Mononuclear cell (primary cell): Measurements from ENCODE around the gene QKI. TPM values are rescaled to one million over a fixed set of nuclear protein-coding genes. Genes with fewer than 3 reads are reported as not detected.
A peak's percentile ranks its signal among the peaks of the same experiment; 100 is the strongest.
"Not testable (repeated sequence)": the region's sequence is repeated elsewhere in the genome, so short reads cannot be mapped to it uniquely, and the experiment has no call there.

ENCODE experiments used
- H3K27me3 ChIP-seq: 2 replicates; pipeline ENCODE4 v1.6.0; 2011; ENCODE audit warnings: low read length, control low read depth; ENCODE audit not compliant: insufficient read depth
- H3K4me1 ChIP-seq: 2 replicates; pipeline ENCODE4 v1.5.1; 2011; ENCODE audit warnings: mild to moderate bottlenecking, low read length, control low read depth; ENCODE audit not compliant: insufficient read depth
- H3K4me3 ChIP-seq: 2 replicates; pipeline ENCODE4 v1.5.1; 2011; ENCODE audit warnings: mild to moderate bottlenecking, low read length, moderate library complexity
- H3K9me3 ChIP-seq: 2 replicates; pipeline ENCODE4 v1.5.1; 2011; ENCODE audit warnings: low read depth, mild to moderate bottlenecking, control low read depth, low read length
- total RNA-seq: library from RNA; depleted of rRNA; stranded (reverse); fragments of >200 nt; gene quantifications from one replicate; pipeline ENCODE4 v1.2.3, GENCODE V29; 2012

Gene QKI
- total RNA-seq, 1 donor = 167 TPM

GRCh38 chr6:163415620-163416556 is 1.4 kb downstream of the QKI start:
- no peaks in the 10 kb centered on the region for H3K27me3 ChIP-seq
- no peaks in the 10 kb centered on the region for H3K9me3 ChIP-seq
- peak overlapping the region; percentile 89 for H3K4me3 ChIP-seq
- peaks cover 32% of the 10 kb centered on the region for H3K4me1 ChIP-seq

GRCh38 chr6:163416557-163417253 is 2.2 kb downstream of the QKI start:
- no peaks in the 10 kb centered on the region for H3K9me3 ChIP-seq
- no peaks in the 10 kb centered on the region for H3K27me3 ChIP-seq
- peaks cover 28% of the 10 kb centered on the region for H3K4me1 ChIP-seq
- H3K4me3 ChIP-seq = peak overlapping the region; percentile 89

GRCh38 chr6:163417595-163417994 is 3.1 kb downstream of the QKI start:
- no peaks in the 10 kb centered on the region for H3K27me3 ChIP-seq
- no peaks in the 10 kb centered on the region for H3K9me3 ChIP-seq
- peaks cover 30% of the 10 kb centered on the region for H3K4me1 ChIP-seq
- H3K4me3 ChIP-seq = no peak overlapping the region

- Histone ChIP-seq H3K9me3 (no peaks in the 10 kb centered on the region), H3K27me3 (no peaks in the 10 kb centered on the region), H3K4me1 (peaks cover 38% of the 10 kb centered on the region), H3K4me3 (no peak overlapping the region)
Observed at GRCh38 chr6:163418311-163419029, 4.0 kb downstream of the QKI start.

- Histone ChIP-seq H3K27me3 (no peaks in the 10 kb centered on the region), H3K4me1 (peaks cover 38% of the 10 kb centered on the region), H3K4me3 (no peak overlapping the region)
Observed at GRCh38 chr6:163419413-163420288, 5.1 kb downstream of the QKI start.

GRCh38 chr6:163420289-163420614 is 5.7 kb downstream of the QKI start:
- no peaks in the 10 kb centered on the region for H3K27me3 ChIP-seq
- peaks cover 38% of the 10 kb centered on the region for H3K4me1 ChIP-seq
- no peaks in the 10 kb centered on the region for H3K9me3 ChIP-seq
- H3K4me3 ChIP-seq = no peak overlapping the region

More at GRCh38 chr6:163419413-163420288, 5.1 kb downstream of the QKI start:
- H3K9me3 ChIP-seq = no peaks in the 10 kb centered on the region

- Histone ChIP-seq H3K4me3 (no peak overlapping the region), H3K27me3 (no peaks in the 10 kb centered on the region), H3K4me1 (peaks cover 33% of the 10 kb centered on the region)
Observed at GRCh38 chr6:163422550-163422949, 8.0 kb downstream of the QKI start.

GRCh38 chr6:163423696-163424095 is 9.2 kb downstream of the QKI start:
- no peaks in the 10 kb centered on the region for H3K27me3 ChIP-seq
- H3K4me3 ChIP-seq = no peak overlapping the region
- H3K4me1 ChIP-seq = peaks cover 30% of the 10 kb centered on the region
- no peaks in the 10 kb centered on the region for H3K9me3 ChIP-seq

More at GRCh38 chr6:163422550-163422949, 8.0 kb downstream of the QKI start:
- no peaks in the 10 kb centered on the region for H3K9me3 ChIP-seq

GRCh38 chr6:163427498-163428254 is 13.2 kb downstream of the QKI start:
- Histone ChIP-seq H3K27me3 (no peaks in the 10 kb centered on the region), H3K4me3 (no peak overlapping the region)

GRCh38 chr6:163428373-163428772 is 13.9 kb downstream of the QKI start:
- Histone ChIP-seq H3K4me3 (no peak overlapping the region), H3K4me1 (peaks cover 6% of the 10 kb centered on the region), H3K9me3 (no peaks in the 10 kb centered on the region), H3K27me3 (no peaks in the 10 kb centered on the region)

More at GRCh38 chr6:163427498-163428254, 13.2 kb downstream of the QKI start:
- Histone ChIP-seq H3K9me3 (no peaks in the 10 kb centered on the region), H3K4me1 (peaks cover 13% of the 10 kb centered on the region)

GRCh38 chr6:163429858-163430448 is 15.4 kb downstream of the QKI start:
- no peaks in the 10 kb centered on the region for H3K9me3 ChIP-seq
- H3K4me1 ChIP-seq = peaks cover 5% of the 10 kb centered on the region
- H3K4me3 ChIP-seq = no peak overlapping the region
- no peaks in the 10 kb centered on the region for H3K27me3 ChIP-seq

GRCh38 chr6:163432300-163432699 is 17.8 kb downstream of the QKI start:
- Histone ChIP-seq H3K27me3 (no peaks in the 10 kb centered on the region), H3K4me1 (peaks cover 3% of the 10 kb centered on the region), H3K4me3 (no peak overlapping the region), H3K9me3 (no peaks in the 10 kb centered on the region)

GRCh38 chr6:163433486-163433885 is 19.0 kb downstream of the QKI start:
- not testable (repeated sequence) for H3K27me3 ChIP-seq, H3K9me3 ChIP-seq, H3K4me3 ChIP-seq, H3K4me1 ChIP-seq
